ENCODE results near the gene VPS13C.
A peak's percentile ranks its signal among the peaks of the same experiment; 100 is the strongest.

The VPS13C gene

GRCh38 chr15:62075595-62076277, 15.5 kb upstream of the VPS13C start:
- Histone ChIP-seq H3K4me2 (ENCODE audit: insufficient read depth, low read length, poor library complexity, severe bottlenecking) (no peak overlapping the region), H3K36me3 (replicated peaks in 1 of 2; ENCODE audit: control insufficient read depth in 2 of 2, insufficient read depth in 2 of 2, low read length in 2 of 2) (no peaks in the 10 kb centered on the region), H2AK5ac (ENCODE audit: low read depth, low read length) (no peak overlapping the region), H3K14ac (ENCODE audit: low read length) (no peak overlapping the region), H3K79me1 (ENCODE audit: low read depth, low read length) (no peaks in the 10 kb centered on the region), H3K23ac (ENCODE audit: low read depth, low read length, poor library complexity) (no peak overlapping the region), H2BK120ac (ENCODE audit: low read depth, low read length) (no peak overlapping the region), H3K9me3 (replicated peaks in 1 of 2; ENCODE audit: control insufficient read depth in 2 of 2, insufficient read depth in 1 of 2, low read depth in 1 of 2, low read length in 2 of 2) (no peaks in the 10 kb centered on the region), H3K18ac (ENCODE audit: low read length) (no peak overlapping the region), H4K8ac (ENCODE audit: low read depth, low read length) (no peak overlapping the region), H3K27me3 (ENCODE audit: control insufficient read depth in 3 of 3, insufficient read depth in 3 of 3, low read depth in 1 of 3, low read length in 3 of 3) (peaks cover 0 to 9% (median 0%) of the 10 kb centered on the region in 3 experiments), H3K9ac (ENCODE audit: low read depth, low read length, poor library complexity) (no peak overlapping the region), H3K4ac (ENCODE audit: low read length) (no peak overlapping the region), H3K27ac (replicated peaks; ENCODE audit: low read length) (no peak overlapping the region), H2BK15ac (ENCODE audit: low read length) (no peak overlapping the region), H3K4me1 (ENCODE audit: control insufficient read depth in 2 of 2, insufficient read depth in 1 of 2, low read depth in 1 of 2, low read length in 2 of 2) (no peaks in the 10 kb centered on the region), H4K91ac (ENCODE audit: low read depth, low read length, poor library complexity) (no peak overlapping the region), H2AFZ (ENCODE audit: low read length) (no peak overlapping the region), H2BK12ac (ENCODE audit: low read length) (no peak overlapping the region), H3K4me3 (ENCODE audit: low read length in 2 of 2) (no peak overlapping the region), H2BK5ac (ENCODE audit: low read length) (no peak overlapping the region)
- WGBS, 2 donors (ENCODE audit: extremely low coverage in 2 of 2, insufficient read length in 2 of 2, insufficient replicate concordance in 1 of 2): no CpG with 5 or more reads among the region's 9 CpGs
- no peak for DNase-seq (ENCODE audit: low spot score)

- no peak overlapping the region for H3K18ac ChIP-seq (ENCODE audit: low read length)
- H3K27ac ChIP-seq (replicated peaks; ENCODE audit: low read length): no peak overlapping the region
- H2BK12ac ChIP-seq (ENCODE audit: low read length): no peak overlapping the region
- H3K9ac ChIP-seq (ENCODE audit: low read depth, low read length, poor library complexity): no peak overlapping the region
- H3K4me1 ChIP-seq (ENCODE audit: control insufficient read depth in 2 of 2, insufficient read depth in 1 of 2, low read depth in 1 of 2, low read length in 2 of 2): peaks cover 2 to 3% of the 10 kb centered on the region in 2 donors
- H3K4ac ChIP-seq (ENCODE audit: low read length): no peak overlapping the region
- no peaks in the 10 kb centered on the region for H3K79me1 ChIP-seq (ENCODE audit: low read depth, low read length)
- H2BK120ac ChIP-seq (ENCODE audit: low read depth, low read length): no peak overlapping the region
- H3K14ac ChIP-seq (ENCODE audit: low read length): no peak overlapping the region
- H3K36me3 ChIP-seq (replicated peaks in 1 of 2; ENCODE audit: control insufficient read depth in 2 of 2, insufficient read depth in 2 of 2, low read length in 2 of 2): no peaks in the 10 kb centered on the region
- DNase-seq (ENCODE audit: low spot score): no peak
- H3K9me3 ChIP-seq (replicated peaks in 1 of 2; ENCODE audit: control insufficient read depth in 2 of 2, insufficient read depth in 1 of 2, low read depth in 1 of 2, low read length in 2 of 2): no peaks in the 10 kb centered on the region
- no peak overlapping the region for H3K23ac ChIP-seq (ENCODE audit: low read depth, low read length, poor library complexity)
- H4K91ac ChIP-seq (ENCODE audit: low read depth, low read length, poor library complexity): no peak overlapping the region
- H3K4me3 ChIP-seq (ENCODE audit: low read length in 2 of 2): no peak overlapping the region
- H4K8ac ChIP-seq (ENCODE audit: low read depth, low read length): no peak overlapping the region
- no peak overlapping the region for H2AK5ac ChIP-seq (ENCODE audit: low read depth, low read length)
- H3K4me2 ChIP-seq (ENCODE audit: insufficient read depth, low read length, poor library complexity, severe bottlenecking): no peak overlapping the region
- no peak overlapping the region for H2BK5ac ChIP-seq (ENCODE audit: low read length)
- no peak overlapping the region for H2BK15ac ChIP-seq (ENCODE audit: low read length)
- H3K27me3 ChIP-seq (ENCODE audit: control insufficient read depth in 3 of 3, insufficient read depth in 3 of 3, low read depth in 1 of 3, low read length in 3 of 3): peaks cover 10 to 45% (median 24%) of the 10 kb centered on the region in 3 experiments
- no peak overlapping the region for H2AFZ ChIP-seq (ENCODE audit: low read length)
These were observed 11.6 kb upstream of the VPS13C start for GRCh38 chr15:62071711-62072308.

GRCh38 chr15:62069551-62069950, 9.3 kb upstream of the VPS13C start:
- no peak overlapping the region for H4K8ac ChIP-seq (ENCODE audit: low read depth, low read length)
- no peak overlapping the region for H3K4me3 ChIP-seq (ENCODE audit: low read length in 2 of 2)
- H3K14ac ChIP-seq (ENCODE audit: low read length): no peak overlapping the region
- no peak overlapping the region for H2AK5ac ChIP-seq (ENCODE audit: low read depth, low read length)
- no peak overlapping the region for H2BK12ac ChIP-seq (ENCODE audit: low read length)
- no peaks in the 10 kb centered on the region for H3K36me3 ChIP-seq (replicated peaks in 1 of 2; ENCODE audit: control insufficient read depth in 2 of 2, insufficient read depth in 2 of 2, low read length in 2 of 2)
- H3K9ac ChIP-seq (ENCODE audit: low read depth, low read length, poor library complexity): no peak overlapping the region
- H2AFZ ChIP-seq (ENCODE audit: low read length): no peak overlapping the region
- no peaks in the 10 kb centered on the region for H3K9me3 ChIP-seq (replicated peaks in 1 of 2; ENCODE audit: control insufficient read depth in 2 of 2, insufficient read depth in 1 of 2, low read depth in 1 of 2, low read length in 2 of 2)
- DNase-seq (ENCODE audit: low spot score): no peak
- H2BK5ac ChIP-seq (ENCODE audit: low read length): no peak overlapping the region
- no peak overlapping the region for H3K23ac ChIP-seq (ENCODE audit: low read depth, low read length, poor library complexity)
- H2BK120ac ChIP-seq (ENCODE audit: low read depth, low read length): no peak overlapping the region
- H3K4ac ChIP-seq (ENCODE audit: low read length): no peak overlapping the region
- no peak overlapping the region for H3K27ac ChIP-seq (replicated peaks; ENCODE audit: low read length)
- H3K4me2 ChIP-seq (ENCODE audit: insufficient read depth, low read length, poor library complexity, severe bottlenecking): no peak overlapping the region
- peaks cover 2 to 3% of the 10 kb centered on the region in 2 donors for H3K4me1 ChIP-seq (ENCODE audit: control insufficient read depth in 2 of 2, insufficient read depth in 1 of 2, low read depth in 1 of 2, low read length in 2 of 2)
- no peak overlapping the region for H3K18ac ChIP-seq (ENCODE audit: low read length)
- H4K91ac ChIP-seq (ENCODE audit: low read depth, low read length, poor library complexity): no peak overlapping the region
- H2BK15ac ChIP-seq (ENCODE audit: low read length): no peak overlapping the region
- peaks cover 10 to 67% (median 33%) of the 10 kb centered on the region in 3 experiments for H3K27me3 ChIP-seq (ENCODE audit: control insufficient read depth in 3 of 3, insufficient read depth in 3 of 3, low read depth in 1 of 3, low read length in 3 of 3)
- no CpG with 5 or more reads among the region's 5 CpGs for WGBS, 2 donors (ENCODE audit: extremely low coverage in 2 of 2, insufficient read length in 2 of 2, insufficient replicate concordance in 1 of 2)
- H3K79me1 ChIP-seq (ENCODE audit: low read depth, low read length): no peaks in the 10 kb centered on the region

- H3K4me2 ChIP-seq (ENCODE audit: insufficient read depth, low read length, poor library complexity, severe bottlenecking): no peak overlapping the region
- no peak overlapping the region for H3K23ac ChIP-seq (ENCODE audit: low read depth, low read length, poor library complexity)
- no peak for DNase-seq (ENCODE audit: low spot score)
- H4K91ac ChIP-seq (ENCODE audit: low read depth, low read length, poor library complexity): no peak overlapping the region
- no peak overlapping the region for H2AK5ac ChIP-seq (ENCODE audit: low read depth, low read length)
- no CpG with 5 or more reads among the region's 4 CpGs for WGBS, 2 donors (ENCODE audit: extremely low coverage in 2 of 2, insufficient read length in 2 of 2, insufficient replicate concordance in 1 of 2)
- H3K14ac ChIP-seq (ENCODE audit: low read length): no peak overlapping the region
- no peak overlapping the region for H2BK15ac ChIP-seq (ENCODE audit: low read length)
- H3K4me3 ChIP-seq (ENCODE audit: low read length in 2 of 2): no peak overlapping the region
- no peaks in the 10 kb centered on the region for H3K79me1 ChIP-seq (ENCODE audit: low read depth, low read length)
- H3K4me1 ChIP-seq (ENCODE audit: control insufficient read depth in 2 of 2, insufficient read depth in 1 of 2, low read depth in 1 of 2, low read length in 2 of 2): peaks cover 2 to 3% of the 10 kb centered on the region in 2 donors
- H3K9ac ChIP-seq (ENCODE audit: low read depth, low read length, poor library complexity): no peak overlapping the region
- no peaks in the 10 kb centered on the region for H3K9me3 ChIP-seq (replicated peaks in 1 of 2; ENCODE audit: control insufficient read depth in 2 of 2, insufficient read depth in 1 of 2, low read depth in 1 of 2, low read length in 2 of 2)
- H4K8ac ChIP-seq (ENCODE audit: low read depth, low read length): no peak overlapping the region
- no peak overlapping the region for H2BK5ac ChIP-seq (ENCODE audit: low read length)
- H2AFZ ChIP-seq (ENCODE audit: low read length): peak overlapping the region; percentile 87
- no peak overlapping the region for H3K4ac ChIP-seq (ENCODE audit: low read length)
- no peak overlapping the region for H2BK120ac ChIP-seq (ENCODE audit: low read depth, low read length)
- H3K36me3 ChIP-seq (replicated peaks in 1 of 2; ENCODE audit: control insufficient read depth in 2 of 2, insufficient read depth in 2 of 2, low read length in 2 of 2): no peaks in the 10 kb centered on the region
- H3K27me3 ChIP-seq (ENCODE audit: control insufficient read depth in 3 of 3, insufficient read depth in 3 of 3, low read depth in 1 of 3, low read length in 3 of 3): peaks cover 10 to 70% (median 33%) of the 10 kb centered on the region in 3 experiments
- no peak overlapping the region for H3K18ac ChIP-seq (ENCODE audit: low read length)
- no peak overlapping the region for H2BK12ac ChIP-seq (ENCODE audit: low read length)
- H3K27ac ChIP-seq (replicated peaks; ENCODE audit: low read length): no peak overlapping the region
These were observed 8.5 kb upstream of the VPS13C start for GRCh38 chr15:62068810-62069167.
